ENCODE results near the gene COL8A1.

- no peak for TF ChIP-seq CTCF (IDR thresholded peaks at IDR 0.05)
- TF ChIP-seq POLR2A (IDR thresholded peaks at IDR 0.05) = no peak
These were observed 31.2 kb upstream of the COL8A1 start for GRCh38 chr3:99607151-99607550.
